ENCODE measurements around the gene PSAPL1.

Gene PSAPL1

GRCh38 chr4:7433376-7434140 is 1.2 kb downstream of the PSAPL1 start:
- no peak overlapping the region for H3K27ac ChIP-seq (ENCODE audit: low read depth, low read length)
- no peaks in the 10 kb centered on the region for H3K9me3 ChIP-seq (ENCODE audit: insufficient read depth, low read depth, low read length)
- WGBS (ENCODE audit: extremely low coverage, insufficient coverage, insufficient read length) = no CpG with 5 or more reads among the region's 28 CpGs
- H3K4ac ChIP-seq (ENCODE audit: low read depth, low read length) = no peak overlapping the region
- H2BK5ac ChIP-seq (ENCODE audit: low read depth, low read length, poor library complexity) = no peak overlapping the region
- no peak overlapping the region for H4K91ac ChIP-seq (ENCODE audit: low read depth, low read length)
- H3K79me2 ChIP-seq (ENCODE audit: control insufficient read depth, insufficient read depth, low read length, poor library complexity) = no peaks in the 10 kb centered on the region
- no peak for DNase-seq
- no peak overlapping the region for H2AFZ ChIP-seq (ENCODE audit: insufficient read depth, low read length, poor library complexity)
- no peak overlapping the region for H2BK12ac ChIP-seq (ENCODE audit: low read length)
- H3K14ac ChIP-seq (ENCODE audit: low read length) = no peak overlapping the region
- H2BK120ac ChIP-seq (ENCODE audit: insufficient read depth, low read length, poor library complexity) = no peak overlapping the region
- H4K12ac ChIP-seq (ENCODE audit: low read depth, low read length) = no peak overlapping the region
- H3K4me2 ChIP-seq (ENCODE audit: low read length) = no peak overlapping the region
- no peak overlapping the region for H3K23ac ChIP-seq (ENCODE audit: low read length)
- H3K4me3 ChIP-seq (ENCODE audit: low read depth, low read length) = no peak overlapping the region
- H3K9ac ChIP-seq (ENCODE audit: low read length) = no peak overlapping the region
- no peaks in the 10 kb centered on the region for H3K79me1 ChIP-seq (ENCODE audit: low read length)
- H3K4me1 ChIP-seq (ENCODE audit: control insufficient read depth in 1 of 2, insufficient read depth in 2 of 2, low read length in 2 of 2) = peaks cover 0 to 6% of the 10 kb centered on the region in 2 experiments
- H3K18ac ChIP-seq (ENCODE audit: low read length) = no peak overlapping the region
- no peaks in the 10 kb centered on the region for H3K27me3 ChIP-seq (ENCODE audit: insufficient read depth, low read length)
- no peak overlapping the region for H4K8ac ChIP-seq (ENCODE audit: low read depth, low read length)
- H3K36me3 ChIP-seq (ENCODE audit: control insufficient read depth in 1 of 2, insufficient read depth in 2 of 2, low read length in 2 of 2) = no peaks in the 10 kb centered on the region
- no peak overlapping the region for H2AK5ac ChIP-seq (ENCODE audit: low read length)

GRCh38 chr4:7432531-7433375 is 2.0 kb downstream of the PSAPL1 start:
- Histone ChIP-seq H3K14ac (ENCODE audit: low read length) (no peak overlapping the region), H3K4ac (ENCODE audit: low read depth, low read length) (no peak overlapping the region), H3K4me2 (ENCODE audit: low read length) (no peak overlapping the region), H2BK120ac (ENCODE audit: insufficient read depth, low read length, poor library complexity) (no peak overlapping the region), H4K91ac (ENCODE audit: low read depth, low read length) (no peak overlapping the region), H2AK5ac (ENCODE audit: low read length) (no peak overlapping the region), H3K18ac (ENCODE audit: low read length) (no peak overlapping the region), H3K9me3 (ENCODE audit: insufficient read depth, low read depth, low read length) (no peaks in the 10 kb centered on the region), H3K36me3 (ENCODE audit: control insufficient read depth in 1 of 2, insufficient read depth in 2 of 2, low read length in 2 of 2) (no peaks in the 10 kb centered on the region), H3K27me3 (ENCODE audit: insufficient read depth, low read length) (no peaks in the 10 kb centered on the region), H4K12ac (ENCODE audit: low read depth, low read length) (no peak overlapping the region), H2BK12ac (ENCODE audit: low read length) (no peak overlapping the region), H3K4me3 (ENCODE audit: low read depth, low read length) (no peak overlapping the region), H3K79me2 (ENCODE audit: control insufficient read depth, insufficient read depth, low read length, poor library complexity) (no peaks in the 10 kb centered on the region), H3K23ac (ENCODE audit: low read length) (no peak overlapping the region), H2AFZ (ENCODE audit: insufficient read depth, low read length, poor library complexity) (no peak overlapping the region), H3K27ac (ENCODE audit: low read depth, low read length) (no peak overlapping the region), H3K9ac (ENCODE audit: low read length) (no peak overlapping the region), H3K79me1 (ENCODE audit: low read length) (no peaks in the 10 kb centered on the region), H2BK5ac (ENCODE audit: low read depth, low read length, poor library complexity) (no peak overlapping the region), H4K8ac (ENCODE audit: low read depth, low read length) (no peak overlapping the region), H3K4me1 (ENCODE audit: control insufficient read depth in 1 of 2, insufficient read depth in 2 of 2, low read length in 2 of 2) (peaks cover 0 to 6% of the 10 kb centered on the region in 2 experiments)
- DNase-seq = no peak
- no CpG with 5 or more reads among the region's 23 CpGs for WGBS (ENCODE audit: extremely low coverage, insufficient coverage, insufficient read length)

- Histone ChIP-seq H2BK5ac (ENCODE audit: low read depth, low read length, poor library complexity) (no peak overlapping the region), H3K18ac (ENCODE audit: low read length) (no peak overlapping the region), H2AK5ac (ENCODE audit: low read length) (no peak overlapping the region), H3K27ac (ENCODE audit: low read depth, low read length) (no peak overlapping the region), H3K79me1 (ENCODE audit: low read length) (no peaks in the 10 kb centered on the region), H4K8ac (ENCODE audit: low read depth, low read length) (no peak overlapping the region), H3K4me1 (ENCODE audit: control insufficient read depth in 1 of 2, insufficient read depth in 2 of 2, low read length in 2 of 2) (peaks cover 0 to 6% of the 10 kb centered on the region in 2 experiments), H3K4me2 (ENCODE audit: low read length) (no peak overlapping the region), H3K9ac (ENCODE audit: low read length) (no peak overlapping the region), H4K91ac (ENCODE audit: low read depth, low read length) (no peak overlapping the region), H3K4me3 (ENCODE audit: low read depth, low read length) (no peak overlapping the region), H4K12ac (ENCODE audit: low read depth, low read length) (no peak overlapping the region), H3K27me3 (ENCODE audit: insufficient read depth, low read length) (no peaks in the 10 kb centered on the region), H2AFZ (ENCODE audit: insufficient read depth, low read length, poor library complexity) (no peak overlapping the region), H3K4ac (ENCODE audit: low read depth, low read length) (no peak overlapping the region), H3K36me3 (ENCODE audit: control insufficient read depth in 1 of 2, insufficient read depth in 2 of 2, low read length in 2 of 2) (no peaks in the 10 kb centered on the region), H3K23ac (ENCODE audit: low read length) (no peak overlapping the region), H2BK12ac (ENCODE audit: low read length) (no peak overlapping the region), H3K79me2 (ENCODE audit: control insufficient read depth, insufficient read depth, low read length, poor library complexity) (no peaks in the 10 kb centered on the region), H3K14ac (ENCODE audit: low read length) (no peak overlapping the region), H2BK120ac (ENCODE audit: insufficient read depth, low read length, poor library complexity) (no peak overlapping the region), H3K9me3 (ENCODE audit: insufficient read depth, low read depth, low read length) (no peaks in the 10 kb centered on the region)
- no peak for DNase-seq
- no CpG with 5 or more reads among the region's 27 CpGs for WGBS (ENCODE audit: extremely low coverage, insufficient coverage, insufficient read length)
Observed at GRCh38 chr4:7431696-7432530, 2.8 kb downstream of the PSAPL1 start.

GRCh38 chr4:7430965-7431695 is 3.6 kb downstream of the PSAPL1 start:
- Histone ChIP-seq H4K8ac (ENCODE audit: low read depth, low read length) (no peak overlapping the region), H4K91ac (ENCODE audit: low read depth, low read length) (no peak overlapping the region), H3K9ac (ENCODE audit: low read length) (no peak overlapping the region), H2BK12ac (ENCODE audit: low read length) (no peak overlapping the region), H3K9me3 (ENCODE audit: insufficient read depth, low read depth, low read length) (no peaks in the 10 kb centered on the region), H3K18ac (ENCODE audit: low read length) (no peak overlapping the region), H2BK5ac (ENCODE audit: low read depth, low read length, poor library complexity) (no peak overlapping the region), H3K4ac (ENCODE audit: low read depth, low read length) (no peak overlapping the region), H3K27ac (ENCODE audit: low read depth, low read length) (no peak overlapping the region), H3K4me2 (ENCODE audit: low read length) (no peak overlapping the region), H3K36me3 (ENCODE audit: control insufficient read depth in 1 of 2, insufficient read depth in 2 of 2, low read length in 2 of 2) (no peaks in the 10 kb centered on the region), H3K27me3 (ENCODE audit: insufficient read depth, low read length) (no peaks in the 10 kb centered on the region), H2AFZ (ENCODE audit: insufficient read depth, low read length, poor library complexity) (no peak overlapping the region), H3K4me3 (ENCODE audit: low read depth, low read length) (no peak overlapping the region), H2BK120ac (ENCODE audit: insufficient read depth, low read length, poor library complexity) (no peak overlapping the region), H3K14ac (ENCODE audit: low read length) (no peak overlapping the region), H3K79me1 (ENCODE audit: low read length) (no peaks in the 10 kb centered on the region), H3K79me2 (ENCODE audit: control insufficient read depth, insufficient read depth, low read length, poor library complexity) (no peaks in the 10 kb centered on the region), H2AK5ac (ENCODE audit: low read length) (no peak overlapping the region), H3K4me1 (ENCODE audit: control insufficient read depth in 1 of 2, insufficient read depth in 2 of 2, low read length in 2 of 2) (peaks cover 0 to 6% of the 10 kb centered on the region in 2 experiments), H3K23ac (ENCODE audit: low read length) (no peak overlapping the region), H4K12ac (ENCODE audit: low read depth, low read length) (no peak overlapping the region)
- no CpG with 5 or more reads among the region's 17 CpGs for WGBS (ENCODE audit: extremely low coverage, insufficient coverage, insufficient read length)
- DNase-seq = no peak
